ENCODE data around the gene JDP2. TPM values are rescaled to one million over a fixed set of nuclear protein-coding genes. Genes with fewer than 3 reads are reported as not detected.
A peak's percentile ranks its signal among the peaks of the same experiment; 100 is the strongest.

The JDP2 gene
- polyA plus RNA-seq, 6 donors from 2014 or later: 1.5 to 4.7 (median 3.3) TPM; not detected in 1

DNA sequence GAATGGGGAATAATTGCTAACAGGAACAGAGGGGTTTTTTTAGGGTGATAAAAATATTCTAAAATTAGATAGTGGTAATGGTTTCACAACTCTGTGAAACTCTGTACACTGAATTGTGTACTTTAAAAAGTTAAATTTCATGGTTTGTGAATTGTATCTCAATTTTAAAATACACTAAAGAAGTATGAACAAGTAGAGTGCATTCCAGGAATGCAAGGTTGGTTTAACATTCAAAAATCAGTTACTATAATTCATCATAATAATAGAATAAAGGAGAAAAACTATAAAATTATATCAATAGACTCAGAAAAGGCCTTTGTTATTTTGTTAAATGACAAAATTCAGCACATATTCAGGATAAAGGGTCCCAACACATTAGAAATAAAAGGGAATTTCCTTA, 83.4 kb downstream of the JDP2 start:
- H3K27me3 Mint-ChIP-seq: no peaks in the 10 kb centered on the region
- H3K36me3 Mint-ChIP-seq: peaks cover 0 to 8% of the 10 kb centered on the region in 2 donors
- no peak overlapping the region for H3K4me3 Mint-ChIP-seq
- no peak overlapping the region for H3K27ac Mint-ChIP-seq
- peaks cover 17 to 22% (median 22%) of the 10 kb centered on the region in 3 donors for H3K4me1 Mint-ChIP-seq
- H3K9me3 Mint-ChIP-seq: peaks cover 0 to 30% (median 17%) of the 10 kb centered on the region in 7 donors
- DNase-seq (no peak), ATAC-seq (ENCODE audit: low read depth in 2 of 2) (no peak)

DNA sequence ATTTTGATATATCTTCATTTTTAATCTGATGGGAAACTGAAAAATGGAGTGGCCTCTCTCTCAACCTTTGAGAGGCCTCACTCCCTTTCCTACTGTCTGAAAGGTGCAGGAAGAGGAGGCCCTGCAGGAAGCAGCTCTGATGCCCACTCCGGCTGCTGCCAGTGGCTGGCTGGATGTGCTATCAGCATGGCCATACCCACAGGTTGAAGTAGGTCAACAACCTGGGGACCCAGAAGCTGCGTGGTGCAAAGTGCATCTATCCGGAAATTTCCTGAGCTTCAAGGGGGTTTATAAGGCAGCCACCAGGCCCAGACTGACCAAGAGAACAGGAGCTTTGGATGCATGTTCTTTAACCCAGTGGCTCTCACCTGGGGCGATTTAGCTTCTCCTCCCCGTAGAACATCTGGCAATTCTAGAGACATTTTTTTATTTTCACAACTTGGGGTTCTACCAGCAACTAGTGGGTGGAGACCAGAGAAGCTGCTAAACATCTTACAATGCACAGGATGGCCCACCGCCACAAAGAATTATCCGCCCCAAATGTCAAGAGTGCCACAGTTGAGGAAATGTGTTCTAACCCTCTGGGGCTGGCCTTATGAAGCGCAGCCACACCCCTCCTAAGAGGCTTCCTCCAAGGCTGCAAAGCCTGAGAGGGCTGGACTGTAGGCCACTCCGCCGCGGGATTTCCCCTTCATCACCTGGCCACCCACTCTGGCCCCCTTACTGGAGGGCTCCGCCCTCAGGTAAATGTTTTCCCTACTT, 86.3 kb downstream of the JDP2 start:
- H3K36me3 Mint-ChIP-seq: no peaks in the 10 kb centered on the region
- peaks cover 25 to 36% (median 35%) of the 10 kb centered on the region in 3 donors for H3K4me1 Mint-ChIP-seq
- DNase-seq: no peak

DNA sequence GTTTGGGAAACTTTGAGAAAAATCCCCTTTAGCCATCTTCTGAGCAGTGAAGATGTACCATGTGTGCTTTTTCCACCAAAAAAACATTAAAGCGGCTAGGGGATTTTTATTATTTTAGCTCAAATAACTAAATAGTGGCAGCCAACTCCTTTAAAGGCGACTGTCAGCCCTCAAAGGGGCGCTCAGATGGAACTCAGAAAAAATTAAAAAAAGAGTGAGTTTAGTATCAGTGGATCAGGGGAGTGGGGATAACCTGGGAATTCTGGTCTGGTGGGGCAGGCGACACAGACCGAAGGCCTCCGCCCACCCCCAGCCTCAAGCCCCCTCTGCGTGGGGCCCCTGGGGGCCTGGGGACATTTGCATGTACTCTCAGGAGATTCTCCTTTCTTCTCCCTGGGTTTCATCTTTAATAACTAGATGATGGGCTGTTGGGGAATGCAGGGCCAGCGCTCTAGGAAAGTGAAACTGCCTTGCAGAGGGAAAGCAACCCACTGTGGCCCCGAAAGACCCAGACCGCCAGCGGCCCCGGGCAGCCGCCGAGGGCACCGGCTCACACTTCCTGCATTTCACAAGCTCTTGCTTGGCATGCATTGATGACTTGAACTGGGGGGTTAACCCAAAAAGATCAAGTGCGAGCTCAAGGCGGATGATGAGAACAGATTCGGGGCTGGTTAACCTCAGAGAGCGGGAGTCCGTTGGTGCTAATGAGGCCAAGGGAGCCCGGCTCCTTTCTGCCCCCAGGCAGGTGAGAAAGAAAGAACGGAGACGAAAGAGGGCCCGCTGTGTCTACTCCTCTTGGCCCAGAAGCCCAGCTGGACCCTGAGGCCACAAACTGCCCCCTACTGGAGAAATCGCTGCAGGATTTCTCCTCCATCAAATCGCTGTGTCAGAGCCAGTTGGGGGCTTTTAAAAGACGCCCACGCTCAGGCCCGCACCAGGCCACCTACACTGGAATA, 87.1 kb downstream of the JDP2 start:
- peak; percentile 60 to 66 for ATAC-seq (ENCODE audit: low read depth in 2 of 2)
- peak; percentile 65 for DNase-seq
- Mint-ChIP-seq H3K4me1 (peaks cover 25 to 36% (median 35%) of the 10 kb centered on the region in 3 donors), H3K4me3 (peak overlapping the region; percentile 78 to 96 (median 92)), H3K36me3 (no peaks in the 10 kb centered on the region), H3K9me3 (peaks cover 0 to 18% (median 13%) of the 10 kb centered on the region in 7 donors), H3K27me3 (no peaks in the 10 kb centered on the region), H3K27ac (peak overlapping the region; percentile 79 to 97 (median 94))

More for the DNA sequence above, 86.3 kb downstream of the JDP2 start:
- Mint-ChIP-seq H3K9me3 (peaks cover 0 to 22% (median 14%) of the 10 kb centered on the region in 7 donors), H3K4me3 (peak overlapping the region in 6 of 8 donors; percentile 19 to 96 (median 72)), H3K27me3 (no peaks in the 10 kb centered on the region), H3K27ac (peak overlapping the region in 4 of 6 donors; percentile 44 to 80 (median 78))
- ATAC-seq (ENCODE audit: low read depth in 2 of 2): peak in 1 of 2 donors; percentile 20

DNA sequence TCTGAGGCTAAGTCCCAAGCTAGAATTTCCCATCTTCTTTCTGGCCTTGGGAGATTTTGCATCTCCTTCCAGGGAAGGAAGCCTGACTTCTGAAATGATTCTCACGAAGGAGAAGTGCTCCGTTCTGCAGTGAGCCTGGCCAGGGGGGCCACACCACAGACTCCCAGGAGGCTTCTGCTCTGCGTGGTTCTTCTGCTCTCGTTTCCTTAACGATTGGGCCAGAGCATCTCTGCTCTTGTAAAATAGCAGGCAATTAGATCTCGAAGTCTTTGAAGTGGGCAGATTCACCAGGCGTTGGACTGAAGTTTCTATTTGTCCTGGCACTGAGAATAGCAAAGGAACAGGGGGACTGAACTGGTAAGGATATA, 87.8 kb downstream of the JDP2 start:
- Mint-ChIP-seq H3K27ac (peak overlapping the region in 5 of 6 donors; percentile 79 to 97 (median 96)), H3K4me3 (peak overlapping the region; percentile 78 to 96 (median 92)), H3K36me3 (no peaks in the 10 kb centered on the region), H3K9me3 (peaks cover 0 to 13% (median 9%) of the 10 kb centered on the region in 7 donors), H3K4me1 (peaks cover 25 to 36% (median 35%) of the 10 kb centered on the region in 3 donors), H3K27me3 (no peaks in the 10 kb centered on the region)
- DNase-seq (peak; percentile 81), ATAC-seq (ENCODE audit: low read depth in 2 of 2) (peak; percentile 92 to 94)

DNA sequence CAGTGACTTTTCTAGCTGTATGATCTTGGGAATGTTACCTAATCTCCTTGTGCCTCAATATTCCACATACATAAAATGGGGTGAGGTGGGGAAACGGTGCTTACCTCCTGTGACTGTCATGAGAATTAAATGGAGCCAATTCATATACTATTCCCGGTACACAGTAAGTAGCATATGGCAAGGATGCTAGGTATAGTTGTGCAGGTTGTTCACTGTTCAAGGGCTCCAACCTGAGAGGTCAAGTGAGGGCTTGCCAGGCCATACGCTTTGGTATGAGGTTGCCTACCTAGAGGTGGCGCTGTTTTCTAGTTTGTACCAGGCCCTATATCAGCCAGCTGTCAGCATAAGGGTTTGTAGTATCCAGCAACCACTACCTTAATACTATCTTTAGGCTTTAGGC, 90.8 kb downstream of the JDP2 start:
- H3K27ac Mint-ChIP-seq: no peak overlapping the region
- H3K9me3 Mint-ChIP-seq: no peaks in the 10 kb centered on the region
- H3K36me3 Mint-ChIP-seq: no peaks in the 10 kb centered on the region
- H3K4me3 Mint-ChIP-seq: no peak overlapping the region
- no peak for ATAC-seq (ENCODE audit: low read depth in 2 of 2)
- H3K27me3 Mint-ChIP-seq: no peaks in the 10 kb centered on the region
- DNase-seq: no peak
- H3K4me1 Mint-ChIP-seq: peaks cover 45 to 62% (median 62%) of the 10 kb centered on the region in 3 donors

GRCh38 chr14:75519394-75519793, 91.6 kb downstream of the JDP2 start:
- H3K27ac Mint-ChIP-seq: no peak overlapping the region
- ATAC-seq (ENCODE audit: low read depth in 2 of 2): no peak
- H3K9me3 Mint-ChIP-seq: no peaks in the 10 kb centered on the region
- H3K4me3 Mint-ChIP-seq: no peak overlapping the region
- H3K27me3 Mint-ChIP-seq: no peaks in the 10 kb centered on the region
- H3K36me3 Mint-ChIP-seq: no peaks in the 10 kb centered on the region
- H3K4me1 Mint-ChIP-seq: peaks cover 53 to 66% (median 65%) of the 10 kb centered on the region in 3 donors
- DNase-seq: no peak

- no peak for ATAC-seq (ENCODE audit: low read depth in 2 of 2)
- Mint-ChIP-seq H3K9me3 (no peaks in the 10 kb centered on the region), H3K27me3 (no peaks in the 10 kb centered on the region), H3K36me3 (peaks cover 0 to 7% of the 10 kb centered on the region in 2 donors), H3K27ac (no peak overlapping the region), H3K4me1 (peaks cover 53 to 66% (median 65%) of the 10 kb centered on the region in 3 donors), H3K4me3 (peak overlapping the region in 1 of 8 donors; percentile 56)
- no peak for DNase-seq
Measured at GRCh38 chr14:75519826-75520728, 92.3 kb downstream of the JDP2 start.

DNA sequence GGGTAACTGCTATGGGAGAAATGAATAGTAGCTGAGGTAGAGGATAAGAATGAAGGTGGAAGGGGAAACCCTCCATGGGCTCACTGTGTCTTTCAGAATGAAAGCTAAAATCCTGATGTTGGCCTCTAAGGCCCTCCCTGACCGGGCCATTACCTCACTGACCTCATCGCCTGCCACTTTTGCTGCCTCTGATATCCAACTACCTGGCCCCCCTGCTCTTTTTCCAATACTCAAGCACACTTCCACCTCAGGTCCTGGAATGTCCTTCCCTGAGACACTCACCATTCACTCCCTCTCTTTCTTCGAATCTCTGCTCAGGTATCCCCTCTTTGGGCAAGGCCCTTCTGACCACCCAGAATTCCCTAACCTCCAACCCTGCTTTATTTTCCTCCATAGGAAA, 93.0 kb downstream of the JDP2 start:
- peak overlapping the region in 2 of 8 donors; percentile 56 for H3K4me3 Mint-ChIP-seq
- H3K27ac Mint-ChIP-seq: peak overlapping the region in 1 of 6 donors; percentile 21
- ATAC-seq (ENCODE audit: low read depth in 2 of 2) (no peak), DNase-seq (no peak)
- H3K36me3 Mint-ChIP-seq: peaks cover 0 to 7% of the 10 kb centered on the region in 2 donors
- no peaks in the 10 kb centered on the region for H3K27me3 Mint-ChIP-seq
- peaks cover 47 to 66% (median 58%) of the 10 kb centered on the region in 3 donors for H3K4me1 Mint-ChIP-seq
- no peaks in the 10 kb centered on the region for H3K9me3 Mint-ChIP-seq

DNA sequence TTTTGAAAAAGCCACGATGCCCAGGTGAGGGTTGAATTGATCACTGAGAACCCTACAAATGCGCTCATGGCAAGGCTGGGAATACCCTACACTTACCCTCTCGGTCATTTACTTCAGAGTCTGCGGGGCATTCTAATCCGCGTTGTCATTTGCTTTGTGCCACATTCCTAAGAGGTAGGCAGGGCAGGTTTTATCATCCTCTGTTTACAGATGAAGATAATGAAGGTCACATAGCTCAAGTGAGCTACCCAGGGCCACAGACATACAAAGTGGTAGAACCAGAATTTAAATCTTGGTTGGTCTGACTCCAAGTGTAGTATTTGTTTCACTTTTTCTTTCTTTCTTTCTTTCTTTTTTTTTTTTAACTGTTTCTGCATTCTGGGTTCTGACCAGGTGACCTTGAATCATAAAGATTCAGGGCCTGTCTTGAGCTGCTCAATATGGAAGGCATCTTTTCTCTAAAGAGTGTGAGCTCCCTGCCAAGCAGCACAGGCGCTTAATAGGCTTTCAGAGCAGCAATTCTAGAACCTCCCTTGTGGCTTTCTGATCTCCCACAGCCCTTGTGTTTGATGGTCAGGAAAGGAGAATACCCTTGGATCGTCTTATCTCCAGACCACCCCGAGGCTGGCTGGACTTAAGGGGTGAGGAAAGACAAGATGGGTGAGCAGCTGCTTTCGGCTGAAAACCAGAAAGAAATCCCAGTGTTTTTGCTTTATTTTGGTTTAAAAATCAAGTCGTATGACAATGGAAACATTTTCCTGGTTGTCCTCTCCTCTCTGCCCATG, 93.8 kb downstream of the JDP2 start:
- peaks cover 0 to 7% of the 10 kb centered on the region in 2 donors for H3K36me3 Mint-ChIP-seq
- H3K9me3 Mint-ChIP-seq: no peaks in the 10 kb centered on the region
- peaks cover 48 to 63% (median 56%) of the 10 kb centered on the region in 3 donors for H3K4me1 Mint-ChIP-seq
- peak overlapping the region; percentile 76 to 99 (median 96) for H3K27ac Mint-ChIP-seq
- peak overlapping the region; percentile 90 to 100 (median 98) for H3K4me3 Mint-ChIP-seq
- no peak for ATAC-seq (ENCODE audit: low read depth in 2 of 2)
- no peaks in the 10 kb centered on the region for H3K27me3 Mint-ChIP-seq
- DNase-seq: no peak

- H3K36me3 Mint-ChIP-seq: peaks cover 0 to 12% of the 10 kb centered on the region in 2 donors
- H3K4me3 Mint-ChIP-seq: peak within 1 kb of the TSS; percentile 90 to 100 (median 98)
- peaks cover 42 to 55% (median 48%) of the 10 kb centered on the region in 3 donors for H3K4me1 Mint-ChIP-seq
- peak within 1 kb of the TSS; percentile 76 to 99 (median 96) for H3K27ac Mint-ChIP-seq
- DNase-seq (peak; percentile 65), ATAC-seq (ENCODE audit: low read depth in 2 of 2) (peak; percentile 82 to 84)
- no peaks in the 10 kb centered on the region for H3K9me3 Mint-ChIP-seq
- H3K27me3 Mint-ChIP-seq: no peaks in the 10 kb centered on the region
Measured at GRCh38 chr14:75522224-75522982, 94.6 kb downstream of the JDP2 start, which contains the start of gene BATF. BATF (plus strand) TSS chr14:75522469; CDS start chr14:75522683, 214 bp downstream.

DNA sequence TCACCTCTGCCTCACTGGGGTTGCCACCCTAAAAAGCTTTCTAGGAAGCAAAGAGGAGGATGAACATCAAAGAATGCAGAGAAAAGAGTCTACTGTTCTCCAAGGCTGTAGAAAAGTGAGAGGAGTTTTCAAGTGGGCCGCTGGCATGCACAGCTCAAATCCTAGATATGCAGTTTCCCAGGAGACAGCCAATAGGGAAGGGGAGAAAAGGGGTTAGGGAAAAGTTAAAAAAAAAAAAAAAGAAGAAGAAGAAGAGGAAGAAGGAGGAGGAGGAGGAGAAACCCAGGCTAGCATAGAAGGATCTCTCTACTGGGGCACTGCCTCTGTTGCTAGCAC, 95.1 kb downstream of the JDP2 start:
- no peak for DNase-seq
- H3K27me3 Mint-ChIP-seq: no peaks in the 10 kb centered on the region
- peaks cover 47 to 55% (median 47%) of the 10 kb centered on the region in 3 donors for H3K4me1 Mint-ChIP-seq
- peak overlapping the region; percentile 90 to 100 (median 98) for H3K4me3 Mint-ChIP-seq
- ATAC-seq (ENCODE audit: low read depth in 2 of 2): no peak
- H3K9me3 Mint-ChIP-seq: no peaks in the 10 kb centered on the region
- H3K27ac Mint-ChIP-seq: peak overlapping the region in 5 of 6 donors; percentile 15 to 98 (median 90)
- peaks cover 0 to 18% of the 10 kb centered on the region in 2 donors for H3K36me3 Mint-ChIP-seq

Measured in naive B cell (primary cell).